Stomach (tissue), 9 donors: ENCODE data around the gene BLTP3A. TPM values are rescaled to one million over a fixed set of nuclear protein-coding genes. Genes with fewer than 3 reads are reported as not detected.

ENCODE experiments used
- DNase-seq, 2 donors: peaks; one replicate each; pipeline versions ENCODE4 v3.0.0 to v3.0.0-alpha.2; 2013 to 2019
- H3K27ac ChIP-seq, 5 donors: fragments of 200-600 bp in 4 of 5; sonication (generic) in 4 of 5; one replicate each; pipeline ENCODE4 v1.5.1; 2013 to 2019; ENCODE audit warnings: mild to moderate bottlenecking in 1 of 5, moderate library complexity in 1 of 5
- H3K27me3 ChIP-seq, 3 donors: fragments of 200-600 bp; sonication (generic); one replicate each; pipeline ENCODE4 v1.5.1; 2017 to 2019; ENCODE audit warnings: mixed run types in 1 of 3
- H3K36me3 ChIP-seq, 4 donors: fragments of 200-600 bp; sonication (generic); 1 replicate in 3 of 4; 2 replicates in 1 of 4; pipeline ENCODE4 v1.5.1; 2016 to 2019
- H3K4me1 ChIP-seq, 4 donors: fragments of 200-600 bp; sonication (generic); one replicate each; pipeline ENCODE4 v1.5.1; 2016 to 2019
- H3K4me3 ChIP-seq, 4 donors: fragments of 200-600 bp; sonication (generic) in 3 of 4; one replicate each; pipeline ENCODE4 v1.5.1; 2016 to 2019; ENCODE audit warnings: mild to moderate bottlenecking in 1 of 4
- H3K9me3 ChIP-seq, 4 donors: fragments of 200-600 bp; sonication (generic); one replicate each; pipeline ENCODE4 v1.5.1; 2016 to 2019
- CTCF ChIP-seq, 7 experiments: fragments of 450-650 bp in 4 of 7; fragments of 200-600 bp in 3 of 7; sonication (generic) in 3 of 7; IDR thresholded peaks; one replicate each; pipeline ENCODE4 v1.5.1; 2016 to 2019; ENCODE audit warnings: antibody characterized with exemption in 7 of 7, control low read depth in 2 of 7, mild to moderate bottlenecking in 1 of 7
- EP300 ChIP-seq: sonication (generic); formaldehyde crosslinking; IDR thresholded peaks from one replicate; pipeline ENCODE4 v1.6.1; 2017; ENCODE audit warnings: antibody characterized with exemption
- POLR2A ChIP-seq, 4 donors: fragments of 450-650 bp; IDR thresholded peaks; one replicate each; pipeline ENCODE4 v1.6.1; 2016; ENCODE audit warnings: antibody characterized with exemption in 4 of 4, control low read depth in 2 of 4, mild to moderate bottlenecking in 1 of 4, moderate library complexity in 1 of 4
- POLR2AphosphoS5 ChIP-seq, 3 donors: sonication (generic); formaldehyde crosslinking; IDR thresholded peaks; one replicate each; pipeline ENCODE4 v1.6.1; 2016; ENCODE audit warnings: antibody characterized with exemption in 3 of 3
- WGBS, 5 donors: extraction: QIAGEN DNeasy Blood & Tissue Kit in 3 of 5; methylation state at CpG; one replicate each; pipeline versions ENCODE4 v1.1.5 to v1.1.7; 2013 to 2018; 5-methylcytosine and 5-hydroxymethylcytosine counted together
- intact Hi-C: fragments of 100-400 bp; cut with DNase I; formaldehyde crosslinking; loops from one replicate; pipeline ENCODE4 v1.15.1; 2023; ENCODE audit warnings: low total_unique reads
- polyA plus RNA-seq, 3 donors: library from polyadenylated mRNA; stranded (reverse); fragments of 200-250 nt; gene quantifications; one replicate each; pipeline ENCODE4 v1.2.3, GENCODE V29; 2013
- small RNA-seq, 4 donors: library from RNA; depleted of rRNA; stranded (forward); fragments of <200 nt; gene quantifications; one replicate each; pipeline ENCODE3, GENCODE V24; 2016
- total RNA-seq, 5 donors: library from RNA; depleted of rRNA; stranded (reverse); fragments of >200 nt; gene quantifications; one replicate each; pipeline versions ENCODE4 v1.1.0 to v1.2.3, GENCODE V29; 2014 to 2016
- donor health status: healthy with polysubstance abuse.
- donor health status: Bipolar disorder and iron deficiency.
- donor health status: healthy.

Gene BLTP3A
- total and polyA plus RNA-seq, 8 donors = 2.0 to 17.5 (median 8.3) TPM

DNA sequence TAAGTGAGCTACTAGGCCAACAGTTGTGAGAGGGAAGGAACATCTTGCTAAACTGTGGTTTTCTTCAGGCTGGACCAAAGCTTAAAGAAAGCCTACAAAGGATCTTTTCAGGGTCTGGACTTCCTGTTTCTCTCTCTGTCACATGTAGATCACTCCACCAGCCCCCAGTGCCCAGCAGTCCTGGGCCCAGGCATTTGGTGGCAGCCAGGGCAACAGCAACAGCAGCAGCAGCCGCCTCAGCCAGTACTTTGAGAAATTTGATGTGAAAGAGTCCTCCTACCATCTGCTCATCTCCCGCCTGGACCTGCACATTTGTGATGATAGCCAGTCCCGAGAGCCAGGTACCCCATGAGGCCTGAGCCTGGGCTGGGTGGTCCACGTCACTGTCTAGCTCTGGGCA, 44.1 kb downstream of the BLTP3A start:
- peaks cover 21 to 67% (median 59%) of the 10 kb centered on the region in 4 donors for H3K36me3 ChIP-seq
- intact Hi-C loops = no loop called here
- no peak overlapping the region for H3K4me3 ChIP-seq
- TF ChIP-seq EP300 (no peak), POLR2AphosphoS5 (IDR thresholded peaks at IDR 0.05) (no peak)
- WGBS, 5 donors = 83 to 100% (median 94%) methylated on average over 4 of the region's 4 CpGs
- no peak for DNase-seq
- H3K9me3 ChIP-seq = no peaks in the 10 kb centered on the region
- H3K27ac ChIP-seq = peak overlapping the region in 1 of 5 donors; percentile 5
- no peaks in the 10 kb centered on the region for H3K27me3 ChIP-seq
- peaks cover 0 to 2% (median 0%) of the 10 kb centered on the region in 4 donors for H3K4me1 ChIP-seq

GRCh38 chr6:34836451-34836850, 44.6 kb downstream of the BLTP3A start:
- Histone ChIP-seq H3K9me3 (no peaks in the 10 kb centered on the region), H3K36me3 (peaks cover 21 to 68% (median 59%) of the 10 kb centered on the region in 4 donors), H3K4me1 (peaks cover 0 to 2% (median 0%) of the 10 kb centered on the region in 4 donors), H3K4me3 (no peak overlapping the region), H3K27me3 (no peaks in the 10 kb centered on the region), H3K27ac (peak overlapping the region in 1 of 5 donors; percentile 5)
- TF ChIP-seq POLR2A (IDR thresholded peaks at IDR 0.05) = no peak
- TF ChIP-seq POLR2AphosphoS5 (IDR thresholded peaks at IDR 0.05) = no peak
- no peak for TF ChIP-seq EP300
- WGBS, 5 donors = 54 to 65% (median 61%) methylated on average over 2 of the region's 2 CpGs
- intact Hi-C loops = no loop called here
- no peak for DNase-seq

DNA sequence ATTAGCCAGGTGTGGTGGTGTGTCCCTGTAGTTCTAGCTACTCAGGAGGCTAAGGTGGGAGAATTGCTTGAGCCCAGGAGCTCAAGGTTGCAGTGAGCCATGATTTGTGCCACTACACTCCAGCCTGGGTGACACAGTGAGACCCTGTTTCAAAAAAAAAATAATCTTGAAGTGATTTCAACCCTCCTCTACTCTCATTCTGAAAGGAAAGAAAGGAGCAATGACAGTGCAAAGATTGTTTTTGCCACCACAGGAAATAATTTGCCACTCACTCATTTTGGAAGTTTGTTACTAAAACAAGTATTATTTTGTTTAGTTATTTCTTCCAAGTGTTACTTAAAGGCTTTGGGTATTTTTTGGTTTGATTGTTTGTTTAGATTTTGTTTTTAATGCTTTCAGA, 45.6 kb downstream of the BLTP3A start:
- no peaks in the 10 kb centered on the region for H3K27me3 ChIP-seq
- H3K4me3 ChIP-seq = no peak overlapping the region
- TF ChIP-seq CTCF (IDR thresholded peaks at IDR 0.05) (no peak), POLR2A (IDR thresholded peaks at IDR 0.05) (no peak), POLR2AphosphoS5 (IDR thresholded peaks at IDR 0.05) (no peak), EP300 (no peak)
- H3K36me3 ChIP-seq = peaks cover 21 to 71% (median 58%) of the 10 kb centered on the region in 4 donors
- peaks cover 0 to 2% (median 0%) of the 10 kb centered on the region in 4 donors for H3K4me1 ChIP-seq
- no peak for DNase-seq
- no peaks in the 10 kb centered on the region for H3K9me3 ChIP-seq
- H3K27ac ChIP-seq = no peak overlapping the region
- intact Hi-C loops = no loop called here

DNA sequence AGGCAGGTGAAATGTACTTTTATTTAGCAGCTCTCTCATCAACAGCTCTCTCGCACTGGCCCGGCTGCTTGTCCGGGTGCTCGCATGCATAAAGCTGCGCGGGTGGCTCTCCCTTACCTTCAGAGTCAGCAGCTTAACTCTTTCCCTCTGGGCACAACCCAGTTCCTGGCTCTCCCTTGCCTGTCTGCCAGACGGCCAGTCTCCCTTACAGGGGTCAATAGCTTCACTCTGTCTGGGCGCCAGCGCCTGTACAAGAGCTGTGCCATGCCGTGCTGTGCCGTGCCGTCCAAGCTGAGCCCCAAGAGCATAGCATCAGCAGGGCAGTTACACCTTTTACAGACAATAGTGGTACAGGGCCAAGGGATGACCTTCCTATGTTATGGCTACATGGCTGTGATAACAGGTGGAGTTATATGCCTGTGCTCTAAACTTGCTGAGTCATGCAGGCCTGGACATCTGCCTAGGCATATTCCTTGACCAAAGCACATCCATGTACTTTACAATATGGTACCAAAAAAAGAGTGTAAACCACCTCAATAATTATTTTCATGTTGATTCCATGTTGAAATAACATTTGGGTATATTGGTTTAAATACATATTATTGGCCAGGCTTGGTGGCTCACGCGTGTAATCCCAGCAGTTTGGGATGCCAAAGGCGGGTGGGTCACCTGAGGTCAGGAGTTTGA, 47.9 kb downstream of the BLTP3A start:
- H3K27ac ChIP-seq = no peak overlapping the region
- DNase-seq = no peak
- H3K36me3 ChIP-seq = peaks cover 10 to 80% (median 49%) of the 10 kb centered on the region in 4 donors
- peaks cover 0 to 2% (median 0%) of the 10 kb centered on the region in 4 donors for H3K4me1 ChIP-seq
- H3K27me3 ChIP-seq = no peaks in the 10 kb centered on the region
- no peaks in the 10 kb centered on the region for H3K9me3 ChIP-seq
- TF ChIP-seq EP300 (no peak), CTCF (IDR thresholded peaks at IDR 0.05) (no peak), POLR2A (IDR thresholded peaks at IDR 0.05) (no peak)
- H3K4me3 ChIP-seq = no peak overlapping the region
- intact Hi-C loops = no loop called here
- WGBS, 5 donors = 96 to 98% (median 96%) methylated on average over 15 of the region's 15 CpGs

Small RNAs within 50 kb of the gene (small RNA-seq; reads per million reads assigned to genes)
- gene RF00019 = 0 reads per million in 4 donors

Other genes with a start within 250 kb of the BLTP3A start
- 100 to 1,000 TPM in 1 of 5 donors, 10 to 100 TPM in 1, 1 to 10 TPM in 3; 2.2 to 129 (median 9.9) TPM for gene SPDEF, start 235.8 kb upstream of the BLTP3A start, total RNA-seq
- gene SPDEF, start 235.8 kb upstream of the BLTP3A start, polyA plus RNA-seq = 10 to 100 TPM; 34.8 to 59.3 (median 36.7) TPM
- gene ILRUN, start 95.3 kb upstream of the BLTP3A start, total RNA-seq = 10 to 100 TPM; 27.4 to 89.3 (median 45.2) TPM
- 10 to 100 TPM; 27.0 to 44.7 (median 40.6) TPM for gene ILRUN, start 95.3 kb upstream of the BLTP3A start, polyA plus RNA-seq
- 10 to 100 TPM in 4 of 5 donors, 1 to 10 TPM in 1; 7.1 to 34.0 (median 21.7) TPM for gene SNRPC, start 34.6 kb upstream of the BLTP3A start, total RNA-seq
- gene SNRPC, start 34.6 kb upstream of the BLTP3A start, polyA plus RNA-seq = 100 to 1,000 TPM; 121 to 154 (median 145) TPM
- gene TAF11, start 96.0 kb downstream of the BLTP3A start, total RNA-seq = 10 to 100 TPM in 3 of 5 donors, 1 to 10 TPM in 2; 4.9 to 29.9 (median 11.9) TPM
- 10 to 100 TPM; 26.8 to 40.8 (median 28.1) TPM for gene TAF11, start 96.0 kb downstream of the BLTP3A start, polyA plus RNA-seq
- gene ANKS1A, start 97.2 kb downstream of the BLTP3A start, total RNA-seq = 10 to 100 TPM; 20.0 to 40.6 (median 23.9) TPM
- 1 to 10 TPM; 6.1 to 7.0 (median 6.7) TPM for gene ANKS1A, start 97.2 kb downstream of the BLTP3A start, polyA plus RNA-seq